Stimulated activated CD8-positive, alpha-beta memory T cell treated with anti-CD3 and anti-CD28 coated beads, Interleukin-7, amount 100 ng/mL, for 4 hours (primary cell): Measurements from ENCODE around the gene SPEM2.
"Not testable (repeated sequence)": the region's sequence is repeated elsewhere in the genome, so short reads cannot be mapped to it uniquely, and the experiment has no call there.

ENCODE experiments used
- DNase-seq, 2 donors: peaks; one replicate each; pipeline ENCODE4 v3.0.0-alpha.2; 2020; ENCODE audit warnings: low read depth in 2 of 2

Gene SPEM2

DNA sequence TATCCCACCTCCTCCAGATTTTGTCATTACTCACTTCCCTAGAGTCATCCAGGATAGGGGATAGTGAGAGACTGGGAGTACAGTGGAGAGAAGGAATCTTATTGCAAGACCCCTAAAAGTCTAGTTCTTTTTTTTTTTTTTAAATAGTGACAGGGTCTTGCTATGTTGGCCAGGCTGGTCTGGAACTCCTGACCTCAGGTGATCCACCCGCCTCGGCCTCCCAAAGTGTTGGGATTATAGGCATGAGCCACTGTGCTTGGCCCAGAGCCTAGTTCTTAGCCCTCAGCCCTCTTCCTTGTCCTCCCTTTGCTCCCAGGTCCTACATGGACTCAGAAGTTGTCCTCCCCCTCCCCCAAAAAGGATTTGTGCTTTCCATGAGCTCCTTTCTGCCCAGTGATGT lies 16.7 kb downstream of the SPEM2 start:
- no peak for DNase-seq

DNA sequence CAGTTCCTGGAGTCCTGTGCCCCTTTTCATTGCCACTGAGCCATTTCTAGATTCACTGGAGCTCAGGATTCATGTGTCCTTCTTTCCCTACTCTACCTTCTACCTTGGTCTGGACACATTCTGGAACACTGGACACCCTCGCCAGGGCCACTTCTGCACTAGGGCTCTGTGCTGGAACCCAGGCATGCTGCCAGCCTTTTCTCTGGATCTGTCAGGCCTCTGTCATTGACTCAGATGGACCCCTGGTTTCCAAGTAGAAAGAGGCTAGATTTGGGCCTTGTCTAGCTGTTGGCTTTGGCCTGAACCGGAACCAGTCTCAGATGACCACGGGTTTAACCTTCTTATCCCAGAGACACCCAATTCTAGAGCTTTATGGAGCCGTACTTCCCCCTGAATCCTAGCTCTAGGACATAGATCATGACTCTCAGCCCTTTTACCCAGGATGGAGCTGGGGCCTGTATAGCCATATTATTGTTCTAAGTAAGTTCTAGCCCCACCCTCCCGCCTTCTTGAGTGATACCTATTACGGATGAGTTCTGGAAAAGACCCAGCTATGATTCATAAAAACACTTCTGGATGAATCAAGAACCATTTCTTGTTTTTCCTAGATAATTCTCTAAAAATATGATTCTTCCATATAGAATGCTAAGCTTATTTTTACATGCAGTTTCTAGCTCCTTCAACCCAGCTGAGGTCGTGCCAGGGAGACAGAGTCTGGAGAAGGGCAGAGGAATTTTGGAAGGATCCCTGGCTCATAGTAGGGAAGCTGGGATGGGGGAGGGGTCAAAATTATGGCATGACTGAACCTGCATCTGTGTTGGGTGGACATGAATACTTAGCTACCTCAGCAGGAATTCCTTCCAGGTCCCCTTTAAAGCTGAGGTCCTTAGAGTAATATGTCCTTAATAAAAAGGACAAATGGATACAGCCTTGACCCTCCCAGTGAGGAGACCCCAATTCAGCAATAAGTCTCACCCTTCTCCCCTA lies 18.4 kb downstream of the SPEM2 start:
- no peak for DNase-seq

GRCh38 chr17:7444682-7445618 lies 19.5 kb downstream of the SPEM2 start, which contains the start of gene CHRNB1:
Gene CHRNB1, plus strand, starts transcription at chr17:7445061. Its CDS starts 67 bp downstream, at chr17:7445128.
- no peak for DNase-seq

DNA sequence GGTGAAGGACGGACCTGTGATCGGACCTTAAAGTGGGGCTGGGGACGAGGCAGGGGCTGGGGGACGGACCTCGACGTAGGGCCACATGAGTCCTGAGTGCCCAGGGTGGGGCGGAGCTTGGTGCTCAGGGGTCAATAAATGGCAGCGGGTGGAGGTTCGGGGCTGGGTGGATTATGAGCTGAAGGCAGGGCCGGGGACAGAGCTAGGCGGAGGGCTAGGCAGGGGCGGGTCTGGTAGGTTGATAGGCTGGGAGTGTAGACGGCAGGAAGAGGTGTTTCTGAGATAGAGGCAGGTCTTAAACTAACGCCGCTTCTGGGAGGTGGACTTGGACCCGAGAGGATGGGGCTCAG lies 20.2 kb downstream of the SPEM2 start:
- no peak for DNase-seq

DNA sequence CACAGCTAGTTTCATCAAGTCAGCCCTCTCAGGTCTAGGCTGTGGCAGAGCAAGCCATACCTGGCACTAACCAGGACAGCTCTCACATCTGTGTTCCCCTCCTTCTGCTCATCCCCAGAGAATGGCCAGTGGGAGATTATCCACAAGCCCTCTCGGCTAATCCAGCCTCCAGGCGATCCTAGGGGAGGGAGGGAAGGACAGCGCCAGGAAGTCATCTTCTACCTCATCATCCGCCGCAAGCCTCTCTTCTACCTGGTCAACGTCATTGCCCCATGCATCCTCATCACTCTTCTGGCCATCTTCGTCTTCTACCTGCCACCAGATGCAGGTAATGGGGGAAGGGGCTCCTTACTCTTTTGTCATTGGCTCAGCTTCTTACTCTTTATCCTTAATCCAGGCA lies 23.0 kb downstream of the SPEM2 start:
- DNase-seq = no peak

DNA sequence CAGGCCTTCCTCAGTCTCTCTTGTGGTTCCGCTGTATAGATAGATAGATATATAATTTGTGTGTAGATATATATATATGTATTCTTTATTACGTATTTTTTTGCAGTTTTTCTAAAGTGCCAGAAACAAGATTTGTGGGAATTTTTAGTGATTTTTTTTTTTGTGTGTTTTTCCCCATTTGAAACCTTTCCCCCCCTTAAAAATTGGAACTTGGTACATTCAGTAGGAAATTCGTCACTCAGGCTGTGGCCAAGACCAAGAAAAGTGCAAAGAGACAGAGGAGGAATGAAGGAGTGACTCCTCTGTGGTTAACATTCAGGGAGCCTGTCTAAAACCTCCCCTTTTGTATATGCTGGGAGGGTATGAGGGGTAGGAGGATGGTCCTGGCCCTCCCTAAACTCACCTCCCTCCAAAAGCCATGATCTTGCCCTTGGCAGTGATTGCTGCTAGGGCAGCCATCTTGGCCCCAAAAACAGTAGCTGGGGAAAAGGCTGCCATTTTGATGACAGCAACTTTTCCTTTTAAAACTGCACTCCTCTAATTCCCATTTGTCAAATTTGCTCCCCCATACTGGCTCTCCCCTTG lies 34.6 kb downstream of the SPEM2 start:
- no peak for DNase-seq

- DNase-seq = no peak
Observed at GRCh38 chr17:7460850-7461660, 35.6 kb downstream of the SPEM2 start.

GRCh38 chr17:7462474-7463371 lies 37.3 kb downstream of the SPEM2 start:
- no peak for DNase-seq

- no peak for DNase-seq
Observed at GRCh38 chr17:7463372-7463846, 38.0 kb downstream of the SPEM2 start.

GRCh38 chr17:7464081-7464480 lies 38.7 kb downstream of the SPEM2 start:
- DNase-seq = no peak

DNA sequence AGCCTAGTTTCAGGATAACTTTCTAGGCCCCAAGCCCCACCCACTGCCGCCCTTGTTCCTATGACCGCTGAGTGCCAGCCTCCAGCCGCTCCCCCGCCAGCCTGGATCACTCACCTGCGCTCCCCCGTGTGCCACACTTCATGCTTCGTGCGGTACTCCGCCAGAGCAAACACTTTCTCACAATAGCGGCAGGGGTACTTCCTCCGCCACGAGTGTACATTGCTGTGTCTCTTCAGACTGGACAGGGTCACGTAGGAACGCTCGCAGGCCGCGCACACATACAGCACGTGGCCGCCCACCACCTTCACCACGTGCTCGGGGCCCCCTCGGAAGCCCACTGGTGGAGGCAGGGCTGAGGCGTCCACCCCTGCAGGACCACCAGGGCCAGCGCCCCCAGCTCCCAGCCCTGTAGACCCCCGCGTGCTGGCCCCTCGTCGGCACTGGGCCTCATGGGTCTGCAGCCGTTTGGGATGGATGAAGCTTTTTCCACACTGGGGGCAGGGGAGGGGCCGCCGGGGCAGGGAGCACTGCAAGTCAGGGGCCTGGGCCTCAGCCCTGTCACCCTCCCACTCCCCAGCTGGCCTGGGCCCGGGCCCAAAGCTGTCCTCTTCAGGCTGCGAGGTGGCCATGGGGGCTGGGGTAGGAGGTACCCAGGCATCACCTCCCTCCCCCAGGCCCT lies 40.3 kb downstream of the SPEM2 start:
- no peak for DNase-seq

DNA sequence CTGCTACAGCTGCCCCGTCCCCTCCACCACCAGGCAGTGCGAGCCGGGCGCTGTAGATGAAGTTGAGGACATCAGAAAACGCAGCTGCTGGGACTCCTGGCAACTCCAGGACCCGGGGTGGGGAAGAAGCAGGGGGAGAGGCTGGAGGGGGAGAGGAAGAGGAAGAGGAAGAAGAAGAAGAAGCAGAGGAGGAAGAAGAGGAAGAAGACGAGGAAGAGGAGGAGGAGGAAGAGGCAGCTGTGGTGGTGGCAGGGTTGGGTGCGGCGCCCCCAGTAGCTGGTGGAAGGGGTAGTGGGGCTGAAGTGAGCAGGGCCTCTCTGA lies 40.9 kb downstream of the SPEM2 start:
- DNase-seq = no peak

- DNase-seq = no peak
Observed at GRCh38 chr17:7466639-7467341, 41.4 kb downstream of the SPEM2 start.

- no peak for DNase-seq
Observed at GRCh38 chr17:7467498-7467897, 42.1 kb downstream of the SPEM2 start.

- DNase-seq = no peak
Observed at GRCh38 chr17:7468290-7468689, 42.9 kb downstream of the SPEM2 start.

- DNase-seq = no peak
Observed at GRCh38 chr17:7468804-7469389, 43.5 kb downstream of the SPEM2 start.

- not testable (repeated sequence) for DNase-seq
Observed at GRCh38 chr17:7469843-7470242, 44.4 kb downstream of the SPEM2 start.

DNA sequence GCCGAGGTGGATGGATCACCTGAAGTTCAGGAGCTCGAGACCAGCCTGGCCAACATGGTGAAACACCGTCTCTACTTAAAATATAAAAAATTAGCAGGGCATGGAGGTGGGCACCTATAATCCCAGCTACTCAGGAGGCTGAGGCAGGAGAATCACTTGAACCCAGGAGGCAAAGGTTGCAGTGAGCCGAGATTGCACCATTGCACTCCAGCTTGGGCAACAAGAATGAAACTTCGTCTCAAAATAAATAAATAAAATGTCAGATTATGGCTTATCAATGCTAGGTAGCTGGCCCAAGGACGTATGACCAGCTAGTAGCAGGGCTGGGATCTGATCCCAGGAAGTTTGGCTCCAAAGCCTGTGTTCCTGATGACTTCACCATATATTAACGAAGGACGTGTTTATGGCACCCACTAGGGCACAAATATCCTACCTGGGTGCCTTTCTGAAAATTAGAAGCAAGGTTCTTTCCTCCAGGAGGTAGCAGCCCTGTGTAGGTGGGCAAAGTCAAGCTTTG lies 45.1 kb downstream of the SPEM2 start:
- DNase-seq = not testable (repeated sequence)
